ENCODE results near the gene SH3BGRL3. TPM values are rescaled to one million over a fixed set of nuclear protein-coding genes. Genes with fewer than 3 reads are reported as not detected.
"Not testable (repeated sequence)": the region's sequence is repeated elsewhere in the genome, so short reads cannot be mapped to it uniquely, and the experiment has no call there.

Gene SH3BGRL3
- total RNA-seq, result 100 to 1,000 TPM; 662 to 665 TPM

GRCh38 chr1:26279456-26280332 is at the start of gene SH3BGRL3:
TSS of gene SH3BGRL3 (plus strand) at chr1:26280086. CDS start at chr1:26280156, 70 bp downstream.
- CTCF ChIA-PET, result interaction anchor here (1.1 to 17.9 kb wide), 10 partner anchors 8 to 137 kb away, joined by 3 to 883 read pairs (median 7); partner anchors contain the start of genes CD52, CEP85, UBXN11 and ZNF593
- Mint-ChIP-seq H3K27me3 (no peaks in the 10 kb centered on the region), H3K27ac (peak within 1 kb of the TSS; percentile 98), H3K9me3 (no peaks in the 10 kb centered on the region), H3K4me1 (peaks cover 87% of the 10 kb centered on the region), H3K4me3 (peak within 1 kb of the TSS; percentile 81), H3K36me3 (ENCODE audit: low read depth) (peaks cover 85% of the 10 kb centered on the region)
- DNase-seq, result peak; percentile 90
- POLR2A ChIA-PET, result interaction anchor here (0.8 to 19.9 kb wide), 15 partner anchors 8 to 375 kb away, joined by 3 to 1302 read pairs (median 5); partner anchors contain the start of genes CD52, CEP85, DHDDS and HMGN2

GRCh38 chr1:26230682-26231081 is 49.2 kb upstream of the SH3BGRL3 start:
- Mint-ChIP-seq H3K4me1 (peaks cover 15% of the 10 kb centered on the region), H3K27me3 (peaks cover 18% of the 10 kb centered on the region)
- H3K9me3 Mint-ChIP-seq; DNase-seq; H3K36me3 Mint-ChIP-seq (ENCODE audit: low read depth); H3K4me3 Mint-ChIP-seq; POLR2A ChIA-PET; H3K27ac Mint-ChIP-seq: not testable (repeated sequence)
- CTCF ChIA-PET, result interaction anchor here (0.9 to 2.1 kb wide), 5 partner anchors 26 to 129 kb away, joined by 3 to 4 read pairs (median 4); partner anchors contain the start of gene ZNF593

DNA sequence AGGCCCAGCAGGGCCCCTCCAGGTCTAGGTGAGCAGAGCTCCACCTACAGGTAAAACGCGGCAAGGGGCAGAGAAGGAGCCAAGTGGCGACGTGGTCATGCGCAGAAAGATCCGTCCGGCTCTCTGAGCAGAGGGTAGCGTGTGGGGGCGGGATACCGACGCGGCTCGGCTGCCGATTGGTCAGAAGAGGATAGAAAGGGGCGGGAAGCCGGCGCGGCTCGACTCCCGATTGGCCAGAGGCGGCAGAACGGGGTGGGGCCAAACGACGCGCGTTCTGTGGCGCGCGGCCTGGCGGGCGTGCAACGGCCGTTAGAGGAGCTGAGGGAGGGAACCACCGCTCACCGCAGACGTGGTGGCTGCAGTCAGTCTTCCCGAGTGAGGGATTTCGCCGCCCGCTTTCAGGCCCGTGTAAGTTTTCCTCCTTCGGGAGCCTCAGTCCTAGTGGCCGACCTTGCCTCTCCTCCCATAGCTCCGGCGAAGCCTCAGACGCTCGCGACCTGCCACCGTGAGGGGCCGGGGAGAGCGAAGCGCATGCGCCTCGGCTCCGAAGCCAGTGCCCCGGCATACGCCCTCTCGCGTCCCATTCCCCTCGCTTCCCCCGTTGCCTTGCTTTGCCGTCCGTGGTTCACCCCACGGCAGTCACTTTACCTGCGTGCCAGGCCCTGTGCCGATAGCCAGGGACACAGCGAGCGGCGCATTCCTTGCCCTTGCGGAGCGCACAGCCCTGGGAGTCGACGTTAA is 45.8 kb upstream of the SH3BGRL3 start, which contains the start of gene CEP85:
Gene CEP85 (plus strand): TSS at position 298 of the 741 bp plus-strand sequence. CDS start 5,584 bp downstream, outside the sequence.
- H3K4me1 Mint-ChIP-seq, result peaks cover 40% of the 10 kb centered on the region
- peak; percentile 99 for DNase-seq
- CTCF ChIA-PET, result interaction anchor here (0.6 to 6.0 kb wide), 83 partner anchors 8 to 565 kb away, joined by 3 to 114 read pairs (median 6); partner anchors contain the start of genes C1orf232, CATSPER4, CD52 and CNKSR1
- no peaks in the 10 kb centered on the region for H3K9me3 Mint-ChIP-seq
- H3K27me3 Mint-ChIP-seq, result no peaks in the 10 kb centered on the region
- peaks cover 22% of the 10 kb centered on the region for H3K36me3 Mint-ChIP-seq (ENCODE audit: low read depth)
- H3K4me3 Mint-ChIP-seq, result peak within 1 kb of the TSS; percentile 96
- POLR2A ChIA-PET, result interaction anchor here (0.9 to 3.9 kb wide), 39 partner anchors 14 to 463 kb away, joined by 3 to 46 read pairs (median 5); partner anchors contain the start of genes C1orf232, CNKSR1, DHDDS and HMGN2
- peak within 1 kb of the TSS; percentile 87 for H3K27ac Mint-ChIP-seq

- POLR2A ChIA-PET, result interaction anchor here (0.6 to 3.9 kb wide), 39 partner anchors 12 to 1002 kb away, joined by 3 to 46 read pairs (median 5); partner anchors contain the start of genes C1orf232, CNKSR1, DHDDS and PDIK1L
- H3K4me3 Mint-ChIP-seq, result peak overlapping the region; percentile 96
- peak overlapping the region; percentile 87 for H3K27ac Mint-ChIP-seq
- H3K27me3 Mint-ChIP-seq, result no peaks in the 10 kb centered on the region
- peaks cover 40% of the 10 kb centered on the region for H3K4me1 Mint-ChIP-seq
- CTCF ChIA-PET, result interaction anchor here (0.5 to 6.0 kb wide), 87 partner anchors 8 to 566 kb away, joined by 3 to 114 read pairs (median 5); partner anchors contain the start of genes C1orf232, CATSPER4, CD52 and CNKSR1
- DNase-seq, result peak; percentile 31
- no peaks in the 10 kb centered on the region for H3K9me3 Mint-ChIP-seq
- peaks cover 27% of the 10 kb centered on the region for H3K36me3 Mint-ChIP-seq (ENCODE audit: low read depth)
Observed at GRCh38 chr1:26234644-26235370, 45.1 kb upstream of the SH3BGRL3 start.

DNA sequence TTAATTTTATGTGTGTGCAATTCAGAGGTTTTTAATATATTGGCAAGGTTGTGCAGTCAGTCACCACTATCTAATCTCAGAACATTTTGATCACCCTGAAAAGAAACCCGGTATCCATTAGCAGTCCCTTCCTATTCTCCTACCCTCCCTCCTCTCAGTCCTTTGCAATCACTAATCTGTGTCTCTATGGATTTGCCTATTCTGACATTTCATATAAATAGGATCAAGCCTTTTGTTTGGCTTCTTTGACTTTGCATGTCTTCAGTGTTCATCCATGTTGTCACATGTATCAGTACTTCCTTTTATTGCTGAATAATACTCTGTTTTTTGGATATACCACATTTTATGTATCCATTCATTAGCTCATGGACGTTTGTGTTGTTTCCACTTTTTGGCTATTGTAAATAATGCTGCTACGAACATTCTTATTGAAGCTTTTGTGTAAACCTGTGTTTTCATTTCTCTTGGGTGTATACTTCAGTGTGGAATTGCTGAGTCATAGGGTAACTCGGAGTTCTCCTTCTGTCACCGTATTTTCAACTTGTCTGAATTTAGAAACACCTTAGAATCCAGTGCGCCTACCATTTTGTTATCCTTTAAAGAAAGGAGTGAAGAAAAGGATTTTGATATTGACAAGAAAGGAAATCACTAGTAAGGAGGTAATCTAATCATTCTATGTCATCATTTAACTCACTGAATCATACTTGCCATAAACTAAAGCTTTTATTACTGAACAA is 42.5 kb upstream of the SH3BGRL3 start:
- no peak overlapping the region for H3K4me3 Mint-ChIP-seq
- H3K36me3 Mint-ChIP-seq (ENCODE audit: low read depth), result peaks cover 34% of the 10 kb centered on the region
- H3K27me3 Mint-ChIP-seq, result no peaks in the 10 kb centered on the region
- CTCF ChIA-PET, result interaction anchor here (0.6 to 1.5 kb wide), 6 partner anchors 47 to 179 kb away, joined by 3 to 8 read pairs (median 3); partner anchors contain the start of gene ZNF593
- no peaks in the 10 kb centered on the region for H3K9me3 Mint-ChIP-seq
- H3K4me1 Mint-ChIP-seq, result peaks cover 40% of the 10 kb centered on the region
- peak overlapping the region; percentile 21 for H3K27ac Mint-ChIP-seq
- POLR2A ChIA-PET, result interaction anchor here (1.3 to 1.7 kb wide), 2 partner anchors 37 to 78 kb away, joined by 3 to 6 read pairs; no protein-coding TSS in a partner anchor
- no peak for DNase-seq

- H3K27ac Mint-ChIP-seq, result no peak overlapping the region
- peaks cover 51% of the 10 kb centered on the region for H3K36me3 Mint-ChIP-seq (ENCODE audit: low read depth)
- no peaks in the 10 kb centered on the region for H3K27me3 Mint-ChIP-seq
- no peak overlapping the region for H3K4me3 Mint-ChIP-seq
- no peak for DNase-seq
- ChIA-PET CTCF (no interaction called here), POLR2A (no interaction called here)
- H3K9me3 Mint-ChIP-seq, result no peaks in the 10 kb centered on the region
- H3K4me1 Mint-ChIP-seq, result peaks cover 33% of the 10 kb centered on the region
Observed at GRCh38 chr1:26239936-26240335, 40.0 kb upstream of the SH3BGRL3 start.

DNA sequence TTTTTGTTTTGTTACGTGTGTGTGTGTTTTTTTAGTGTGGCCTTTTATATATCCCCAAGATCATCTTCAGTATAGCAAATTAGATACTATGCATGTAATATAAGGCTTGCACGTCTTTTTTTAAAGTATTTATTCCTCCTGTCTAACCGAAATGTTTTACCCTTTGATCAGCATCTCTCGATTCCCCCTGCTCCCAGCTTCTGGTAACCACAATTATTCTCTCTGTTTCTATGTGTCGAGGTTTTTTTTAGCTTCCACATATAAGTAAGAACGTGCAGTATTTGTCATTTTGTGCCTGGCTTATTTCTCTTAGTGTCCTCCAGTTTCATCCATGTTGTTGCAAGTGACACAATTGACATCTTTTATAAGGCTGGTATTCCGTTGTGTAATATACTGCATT is 27.2 kb upstream of the SH3BGRL3 start:
- ChIA-PET CTCF (interaction anchor here (5.5 kb wide), 1 partner anchor 18 kb away, joined by 31 read pairs; the partner anchor contains the start of gene CEP85), POLR2A (no interaction called here)
- no peak for DNase-seq
- Mint-ChIP-seq H3K9me3 (no peaks in the 10 kb centered on the region), H3K27me3 (no peaks in the 10 kb centered on the region), H3K36me3 (ENCODE audit: low read depth) (peaks cover 45% of the 10 kb centered on the region), H3K4me1 (peaks cover 6% of the 10 kb centered on the region), H3K4me3 (no peak overlapping the region), H3K27ac (no peak overlapping the region)

DNA sequence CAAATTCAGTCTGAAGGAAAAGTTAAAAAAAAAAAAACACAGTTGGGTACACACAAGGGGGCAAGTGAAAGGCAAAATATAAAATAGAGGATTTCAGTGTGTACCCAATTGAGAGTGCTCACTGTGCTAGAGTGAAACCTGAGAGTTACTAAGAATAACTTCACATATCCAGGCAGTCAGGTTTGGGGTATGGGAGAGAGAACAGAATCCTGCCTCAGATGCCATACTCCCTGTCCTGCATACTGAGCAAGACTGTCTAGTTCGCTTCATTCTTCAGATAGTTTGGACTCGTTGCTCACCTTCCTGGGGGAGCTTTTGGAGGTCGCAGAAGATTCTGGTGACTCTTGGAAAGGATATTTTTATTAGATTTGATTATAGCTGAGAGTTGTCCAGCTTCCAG is 25.5 kb upstream of the SH3BGRL3 start:
- no peak overlapping the region for H3K4me3 Mint-ChIP-seq
- H3K27ac Mint-ChIP-seq, result no peak overlapping the region
- CTCF ChIA-PET, result interaction anchor here (0.9 to 5.5 kb wide), 4 partner anchors 20 to 163 kb away, joined by 3 to 31 read pairs (median 4); partner anchors contain the start of gene CEP85
- DNase-seq, result no peak
- H3K36me3 Mint-ChIP-seq (ENCODE audit: low read depth), result peaks cover 53% of the 10 kb centered on the region
- H3K4me1 Mint-ChIP-seq, result peaks cover 6% of the 10 kb centered on the region
- H3K27me3 Mint-ChIP-seq, result no peaks in the 10 kb centered on the region
- POLR2A ChIA-PET, result no interaction called here
- H3K9me3 Mint-ChIP-seq, result no peaks in the 10 kb centered on the region

GRCh38 chr1:26257222-26257621 is 22.7 kb upstream of the SH3BGRL3 start:
- H3K4me1 Mint-ChIP-seq, result peaks cover 6% of the 10 kb centered on the region

GRCh38 chr1:26259005-26259404 is 20.9 kb upstream of the SH3BGRL3 start:
- Mint-ChIP-seq H3K9me3 (no peaks in the 10 kb centered on the region), H3K27me3 (no peaks in the 10 kb centered on the region), H3K4me1 (no peaks in the 10 kb centered on the region), H3K4me3 (no peak overlapping the region), H3K27ac (no peak overlapping the region), H3K36me3 (ENCODE audit: low read depth) (peaks cover 65% of the 10 kb centered on the region)
- ChIA-PET CTCF (interaction anchor here (1.2 kb wide), 1 partner anchor 14 kb away, joined by 3 read pairs; no protein-coding TSS in a partner anchor), POLR2A (no interaction called here)
- DNase-seq, result no peak

More at GRCh38 chr1:26257222-26257621, 22.7 kb upstream of the SH3BGRL3 start:
- ChIA-PET POLR2A (interaction anchor here (2.0 kb wide), 1 partner anchor 22 kb away, joined by 7 read pairs; no protein-coding TSS in a partner anchor), CTCF (interaction anchor here (0.7 to 5.5 kb wide), 3 partner anchors 23 to 160 kb away, joined by 3 to 31 read pairs (median 6); partner anchors contain the start of gene CEP85)
- Mint-ChIP-seq H3K27ac (no peak overlapping the region), H3K27me3 (no peaks in the 10 kb centered on the region), H3K4me3 (no peak overlapping the region), H3K9me3 (no peaks in the 10 kb centered on the region), H3K36me3 (ENCODE audit: low read depth) (peaks cover 60% of the 10 kb centered on the region)
- no peak for DNase-seq

GRCh38 chr1:26259578-26259977 is 20.3 kb upstream of the SH3BGRL3 start:
- Mint-ChIP-seq H3K27me3 (no peaks in the 10 kb centered on the region), H3K36me3 (ENCODE audit: low read depth) (peaks cover 66% of the 10 kb centered on the region), H3K4me3 (no peak overlapping the region), H3K27ac (no peak overlapping the region), H3K4me1 (no peaks in the 10 kb centered on the region), H3K9me3 (no peaks in the 10 kb centered on the region)
- no peak for DNase-seq
- CTCF ChIA-PET, result interaction anchor here (1.2 kb wide), 1 partner anchor 15 kb away, joined by 3 read pairs; no protein-coding TSS in a partner anchor
- POLR2A ChIA-PET, result no interaction called here

Data from activated CD4-positive, alpha-beta memory T cell treated with anti-CD3 and anti-CD28 coated beads, Interleukin-2, amount 10 ng/mL, durations not matched to agents 7 days and 5 days (primary cell).